ENCODE measurements around the gene MGAT4A. TPM values are rescaled to one million over a fixed set of nuclear protein-coding genes. Genes with fewer than 3 reads are reported as not detected.

The MGAT4A gene
- total and polyA plus RNA-seq, 2 of the 13 experiments (the other 11 are each of a cell fraction or from before 2014, with no cell fraction given) = 47.2 to 90.9 TPM

- TF ChIP-seq ETS1 (CRISPR knock-in tag; IDR thresholded peaks at IDR 0.05) (no peak), MYC (CRISPR knock-in tag; IDR thresholded peaks at IDR 0.05; ENCODE audit: borderline replicate concordance) (no peak), SSRP1 (CRISPR knock-in tag; IDR thresholded peaks at IDR 0.05) (0 out of 2 replicates have a peak, but pooled peaks have one; percentile 32), TRIM22 (IDR thresholded peaks at IDR 0.05) (no peak), NFKB2 (CRISPR knock-in tag; IDR thresholded peaks at IDR 0.05; ENCODE audit: borderline replicate concordance) (no peak), ETV6 (CRISPR knock-in tag; conservative IDR thresholded peaks at IDR 0.05) (no peak), FOSL2 (CRISPR knock-in tag; IDR thresholded peaks at IDR 0.05) (no peak), FLYWCH1 (CRISPR knock-in tag; IDR thresholded peaks at IDR 0.05) (no peak), MATR3 (CRISPR knock-in tag; IDR thresholded peaks at IDR 0.05) (no peak), MED8 (CRISPR knock-in tag; IDR thresholded peaks at IDR 0.05; ENCODE audit: insufficient replicate concordance) (no peak), ZNF3 (CRISPR knock-in tag; IDR thresholded peaks at IDR 0.05) (no peak), ARID2 (CRISPR knock-in tag; IDR thresholded peaks at IDR 0.05; ENCODE audit: borderline replicate concordance) (no peak), ZNF317 (CRISPR knock-in tag; IDR thresholded peaks at IDR 0.05) (peak; percentile 54; the same call in 1 of the 2 replicates), GABPB1 (CRISPR knock-in tag; IDR thresholded peaks at IDR 0.05) (no peak), ERF (CRISPR knock-in tag; IDR thresholded peaks at IDR 0.05) (no peak), ZNF503 (CRISPR knock-in tag; IDR thresholded peaks at IDR 0.05) (no peak), YEATS2 (CRISPR knock-in tag; IDR thresholded peaks at IDR 0.05; ENCODE audit: borderline replicate concordance) (no peak), DNMT3B (CRISPR knock-in tag; conservative IDR thresholded peaks at IDR 0.05) (0 out of 2 replicates have a peak, but pooled peaks have one; percentile 29), ZBTB3 (CRISPR knock-in tag; IDR thresholded peaks at IDR 0.05; ENCODE audit: borderline replicate concordance, low read depth) (no peak), NR2C2 (CRISPR knock-in tag; IDR thresholded peaks at IDR 0.05; ENCODE audit: borderline replicate concordance) (peak; percentile 55; the same call in 1 of the 2 replicates), ZNF747 (CRISPR knock-in tag; IDR thresholded peaks at IDR 0.05; ENCODE audit: borderline replicate concordance) (no peak), PAWR (CRISPR knock-in tag; IDR thresholded peaks at IDR 0.05; ENCODE audit: borderline replicate concordance) (no peak), ZFAT (CRISPR knock-in tag; conservative IDR thresholded peaks at IDR 0.05) (no peak), MIER3 (CRISPR knock-in tag; IDR thresholded peaks at IDR 0.05; ENCODE audit: borderline replicate concordance) (0 out of 2 replicates have a peak, but pooled peaks have one; percentile 1), ZNF12 (CRISPR knock-in tag; IDR thresholded peaks at IDR 0.05) (no peak), TEAD3 (CRISPR knock-in tag; optimal IDR thresholded peaks at IDR 0.05; ENCODE audit: borderline replicate concordance) (no peak), ZBTB20 (CRISPR knock-in tag; IDR thresholded peaks at IDR 0.05; ENCODE audit: borderline replicate concordance, low read depth) (0 out of 2 replicates have a peak, but pooled peaks have one; percentile 45)
These were observed 990 bp upstream of the MGAT4A start (continued) for GRCh38 chr2:98731894-98732349.
